ENCODE data around the gene QRFP.

DNA sequence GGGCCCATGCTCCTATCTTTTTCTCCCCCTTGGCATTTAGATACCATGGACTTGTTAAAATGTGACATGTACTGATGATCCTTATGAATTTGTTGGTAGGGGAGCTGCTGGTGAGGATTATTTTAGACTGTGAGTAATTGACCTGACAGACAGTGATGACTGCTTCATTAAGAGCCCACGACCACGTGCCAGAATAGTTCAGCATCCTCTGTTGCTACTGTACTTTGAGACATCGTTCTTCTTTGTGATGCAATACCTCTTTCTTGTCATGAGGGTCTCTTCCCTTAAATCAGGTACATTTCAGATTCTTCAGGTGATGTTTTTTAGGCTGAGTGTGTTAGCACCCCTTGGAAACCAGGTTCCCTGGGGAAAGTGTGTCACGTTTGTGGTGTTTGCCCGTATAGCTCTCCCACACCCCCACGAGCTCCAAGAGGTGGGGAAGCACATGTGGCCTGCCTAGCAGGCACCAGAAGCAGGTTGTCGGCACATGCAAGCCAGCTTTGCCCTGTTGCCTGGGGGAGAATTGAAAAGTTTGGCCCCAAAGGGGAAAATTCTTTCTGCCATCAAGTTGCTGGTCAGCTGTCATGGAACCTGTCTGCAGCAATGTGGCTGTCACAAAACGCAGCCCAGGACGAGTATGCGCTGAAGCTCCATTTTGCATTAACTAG is 25.1 kb downstream of the QRFP start:
- no peak for TF ChIP-seq POLR2A (IDR thresholded peaks at IDR 0.05; ENCODE audit: low read depth, low read length)
- no peak for TF ChIP-seq POLR2AphosphoS5 (IDR thresholded peaks at IDR 0.05; ENCODE audit: low read depth, low read length)
- TF ChIP-seq TAF1 (IDR thresholded peaks at IDR 0.05; ENCODE audit: low read depth, low read length) = no peak

Data from GM12891 (cell line).